ENCODE measurements around the gene MYL7. TPM values are rescaled to one million over a fixed set of nuclear protein-coding genes. Genes with fewer than 3 reads are reported as not detected.

Gene MYL7
- total RNA-seq, 1 experiment from 2014 or later = 5.7 TPM

GRCh38 chr7:44117801-44118429 lies 23.2 kb downstream of the MYL7 start:
- Histone ChIP-seq H4K8ac (replicated peaks; ENCODE audit: insufficient read length, low read depth, low read length) (no peak overlapping the region), H4K5ac (ENCODE audit: insufficient read length, low read depth, low read length) (no peak overlapping the region), H4K91ac (ENCODE audit: insufficient read length, low read depth, low read length) (no peak overlapping the region), H2BK20ac (ENCODE audit: low read depth, low read length, poor library complexity, severe bottlenecking) (no peak overlapping the region), H2BK12ac (ENCODE audit: insufficient read length, low read depth, low read length) (no peak overlapping the region), H3K14ac (ENCODE audit: insufficient read depth, low read length) (no peak overlapping the region), H3T11ph (ENCODE audit: low read length) (no peak overlapping the region), H3K27me3 (ENCODE audit: insufficient read depth, low read length) (no peaks in the 10 kb centered on the region), H3K9me3 (ENCODE audit: control insufficient read depth, low read depth, low read length) (no peaks in the 10 kb centered on the region), H3K9ac (ENCODE audit: extremely low read depth, insufficient read length, low read length) (no peak overlapping the region), H3K23me2 (ENCODE audit: insufficient read length, low read depth, low read length, poor library complexity, severe bottlenecking) (peaks cover 4% of the 10 kb centered on the region), H3K79me1 (ENCODE audit: insufficient read depth, low read depth, low read length, poor library complexity, severe bottlenecking) (peaks cover 2% of the 10 kb centered on the region), H4K20me1 (ENCODE audit: control insufficient read depth, insufficient read depth, insufficient read length) (no peaks in the 10 kb centered on the region), H3K23ac (ENCODE audit: insufficient read length, low read depth, low read length) (no peak overlapping the region), H3K4me2 (ENCODE audit: insufficient read depth, insufficient read length, low read length) (no peak overlapping the region), H2AK5ac (ENCODE audit: insufficient read length, low read length) (no peak overlapping the region), H3K56ac (ENCODE audit: insufficient read length, low read depth, low read length) (no peak overlapping the region), H2BK5ac (ENCODE audit: insufficient read length, low read length) (no peak overlapping the region), H2BK120ac (ENCODE audit: low read depth, low read length, poor library complexity, severe bottlenecking) (no peak overlapping the region), H3K18ac (ENCODE audit: insufficient read length, low read depth, low read length) (no peak overlapping the region), H2BK15ac (ENCODE audit: low read depth, low read length) (no peak overlapping the region), H3K27ac (ENCODE audit: insufficient read length, low read depth, low read length) (no peak overlapping the region), H3K4me1 (ENCODE audit: insufficient read depth, low read length) (no peaks in the 10 kb centered on the region), H2AFZ (ENCODE audit: low read length) (no peak overlapping the region), H3K4ac (ENCODE audit: low read depth, low read length) (no peak overlapping the region), H3K79me2 (ENCODE audit: insufficient read depth, low read length) (no peaks in the 10 kb centered on the region; the same call in 1 of the 2 replicates)
- Mint-ChIP-seq H3K4me3 (no peak overlapping the region), H3K4me1 (peaks cover 9 to 10% of the 10 kb centered on the region in 2 experiments), H3K9me3 (no peaks in the 10 kb centered on the region), H3K27ac (peak overlapping the region in 1 of 3 experiments; percentile 64; a peak in 1 of 7 replicates), H3K36me3 (ENCODE audit: insufficient read depth in 1 of 3, low read depth in 3 of 3) (peaks cover 43 to 93% (median 81%) of the 10 kb centered on the region in 3 experiments), H3K27me3 (ENCODE audit: low read depth) (no peaks in the 10 kb centered on the region; the same call in 1 of the 2 replicates)
- TF ChIP-seq CTCF (conservative IDR thresholded peaks at IDR 0.05) = no peak
- DNase-seq = no peak
- WGBS (ENCODE audit: extremely low coverage, insufficient read length, low lambda C conversion rate) = no CpG with 5 or more reads among the region's 13 CpGs

Measured in H9 (cell line).